Measurements from ENCODE around the gene KAZN. TPM values are rescaled to one million over a fixed set of nuclear protein-coding genes. Genes with fewer than 3 reads are reported as not detected.

The KAZN gene
- polyA plus RNA-seq, 2 of the 4 experiments (the other 2 are of a cell fraction): 1.3 to 1.9 TPM

DNA sequence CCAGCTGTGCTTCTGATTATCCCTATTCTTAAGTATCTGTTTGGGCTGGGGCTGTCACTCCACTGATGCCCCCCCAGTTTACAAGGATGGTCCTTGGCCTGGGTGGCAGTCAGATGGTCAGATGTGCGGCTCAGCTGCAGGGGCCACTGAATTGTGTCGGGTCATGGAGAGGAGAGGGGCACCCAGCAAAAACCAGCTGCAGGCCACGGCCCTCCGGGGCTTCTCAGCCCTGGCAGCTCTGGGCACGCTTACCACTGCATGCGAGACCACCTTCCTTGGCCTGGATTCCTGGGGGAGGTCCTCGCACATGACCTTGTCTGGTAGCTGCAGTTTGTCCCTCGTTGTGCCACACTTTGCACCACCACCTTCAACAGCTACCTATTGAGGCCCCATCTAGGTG lies 390.2 kb downstream of the KAZN start:
- no peak for ATAC-seq
- no peak for TF ChIP-seq PHF8 (IDR thresholded peaks at IDR 0.05; ENCODE audit: borderline replicate concordance, low read depth)
- TF ChIP-seq, protein P1, sequence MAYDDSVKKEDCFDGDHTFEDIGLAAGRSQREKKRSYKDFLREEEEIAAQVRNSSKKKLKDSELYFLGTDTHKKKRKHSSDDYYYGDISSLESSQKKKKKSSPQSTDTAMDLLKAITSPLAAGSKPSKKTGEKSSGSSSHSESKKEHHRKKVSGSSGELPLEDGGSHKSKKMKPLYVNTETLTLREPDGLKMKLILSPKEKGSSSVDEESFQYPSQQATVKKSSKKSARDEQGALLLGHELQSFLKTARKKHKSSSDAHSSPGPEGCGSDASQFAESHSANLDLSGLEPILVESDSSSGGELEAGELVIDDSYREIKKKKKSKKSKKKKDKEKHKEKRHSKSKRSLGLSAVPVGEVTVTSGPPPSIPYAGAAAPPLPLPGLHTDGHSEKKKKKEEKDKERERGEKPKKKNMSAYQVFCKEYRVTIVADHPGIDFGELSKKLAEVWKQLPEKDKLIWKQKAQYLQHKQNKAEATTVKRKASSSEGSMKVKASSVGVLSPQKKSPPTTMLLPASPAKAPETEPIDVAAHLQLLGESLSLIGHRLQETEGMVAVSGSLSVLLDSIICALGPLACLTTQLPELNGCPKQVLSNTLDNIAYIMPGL (CRISPR knock-in tag; IDR thresholded peaks at IDR 0.05; ENCODE audit: borderline replicate concordance): no peak
- no peak for TF ChIP-seq CBX2 (IDR thresholded peaks at IDR 0.05; ENCODE audit: borderline replicate concordance, low read depth)
- no peak for TF ChIP-seq CBX8 (IDR thresholded peaks at IDR 0.05)
- no peak for TF ChIP-seq NPAS2 (CRISPR knock-in tag; IDR thresholded peaks at IDR 0.05; ENCODE audit: borderline replicate concordance)
- no peak for TF ChIP-seq CEBPB (IDR thresholded peaks at IDR 0.05)
- no peak for TF ChIP-seq HOXB13 (CRISPR knock-in tag; IDR thresholded peaks at IDR 0.05; ENCODE audit: low read depth)
- TF ChIP-seq NR3C1 (IDR thresholded peaks at IDR 0.05): no peak
- no peak for TF ChIP-seq FOSL2 (IDR thresholded peaks at IDR 0.05)
- TF ChIP-seq FOSL2 (CRISPR knock-in tag; IDR thresholded peaks at IDR 0.05): no peak
- TF ChIP-seq ZSCAN20 (CRISPR knock-in tag; IDR thresholded peaks at IDR 0.05): no peak
- TF ChIP-seq RFX5 (IDR thresholded peaks at IDR 0.05): no peak
- TF ChIP-seq RCOR1 (IDR thresholded peaks at IDR 0.05; ENCODE audit: low read depth, low read length): no peak
- TF ChIP-seq HEYL (CRISPR knock-in tag; IDR thresholded peaks at IDR 0.05): no peak
- no peak for TF ChIP-seq RARB (CRISPR knock-in tag; IDR thresholded peaks at IDR 0.05)
- TF ChIP-seq, protein P2, sequence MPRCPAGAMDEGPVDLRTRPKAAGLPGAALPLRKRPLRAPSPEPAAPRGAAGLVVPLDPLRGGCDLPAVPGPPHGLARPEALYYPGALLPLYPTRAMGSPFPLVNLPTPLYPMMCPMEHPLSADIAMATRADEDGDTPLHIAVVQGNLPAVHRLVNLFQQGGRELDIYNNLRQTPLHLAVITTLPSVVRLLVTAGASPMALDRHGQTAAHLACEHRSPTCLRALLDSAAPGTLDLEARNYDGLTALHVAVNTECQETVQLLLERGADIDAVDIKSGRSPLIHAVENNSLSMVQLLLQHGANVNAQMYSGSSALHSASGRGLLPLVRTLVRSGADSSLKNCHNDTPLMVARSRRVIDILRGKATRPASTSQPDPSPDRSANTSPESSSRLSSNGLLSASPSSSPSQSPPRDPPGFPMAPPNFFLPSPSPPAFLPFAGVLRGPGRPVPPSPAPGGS (IDR thresholded peaks at IDR 0.05): no peak
- TF ChIP-seq EHF (CRISPR knock-in tag; IDR thresholded peaks at IDR 0.05): no peak
- TF ChIP-seq POLR2A (IDR thresholded peaks at IDR 0.05; ENCODE audit: low read length): no peak
- no peak for TF ChIP-seq FOXS1 (CRISPR knock-in tag; IDR thresholded peaks at IDR 0.05)
- TF ChIP-seq MAZ (IDR thresholded peaks at IDR 0.05; ENCODE audit: borderline replicate concordance, low read depth, low read length): no peak
- no peak for TF ChIP-seq HOXA7 (CRISPR knock-in tag; IDR thresholded peaks at IDR 0.05)
- Histone ChIP-seq H3K4me1 (no peaks in the 10 kb centered on the region), H3K4me3 (no peak overlapping the region), H3K4me2 (no peak overlapping the region), H3K27ac (no peak overlapping the region), H3K9me3 (no peaks in the 10 kb centered on the region)
- ChIA-PET CTCF (interaction anchor here (2.1 kb wide), 1 partner anchor 39 kb away, joined by 5 read pairs; no protein-coding TSS in a partner anchor), POLR2A (no interaction called here)
- no peak for FAIRE-seq
- WGBS (ENCODE audit: missing lambda C conversion rate): 65% methylated on average over 3 of the region's 8 CpGs
- DNase-seq (ENCODE audit: low read depth in 1 of 2, low spot score in 1 of 2): no peak

GRCh38 chr1:14989931-14990728 lies 391.6 kb downstream of the KAZN start:
- TF ChIP-seq EP300 (IDR thresholded peaks at IDR 0.05) (no peak), MYC (IDR thresholded peaks at IDR 0.05; ENCODE audit: borderline replicate concordance, low read length) (no peak), GATA3 (IDR thresholded peaks at IDR 0.05; ENCODE audit: borderline replicate concordance) (no peak), POLR2AphosphoS2 (conservative IDR thresholded peaks at IDR 0.05; ENCODE audit: low read length) (no peak), ZNF302 (CRISPR knock-in tag; IDR thresholded peaks at IDR 0.05) (no peak), FOSL2 (IDR thresholded peaks at IDR 0.05) (no peak), FOSL2 (CRISPR knock-in tag; IDR thresholded peaks at IDR 0.05) (no peak), BHLHE40 (IDR thresholded peaks at IDR 0.05; ENCODE audit: low read depth, low read length) (no peak), KDM5A (IDR thresholded peaks at IDR 0.05) (no peak)
- TF ChIP-seq, protein P1 (CRISPR knock-in tag; IDR thresholded peaks at IDR 0.05; ENCODE audit: borderline replicate concordance): no peak
- H3K4me1 ChIP-seq: no peaks in the 10 kb centered on the region
- ChIA-PET CTCF (no interaction called here), POLR2A (no interaction called here)
- no peaks in the 10 kb centered on the region for H3K9me3 ChIP-seq
- no peak for FAIRE-seq
- WGBS (ENCODE audit: missing lambda C conversion rate): 81% methylated on average over 11 of the region's 12 CpGs
- no peak overlapping the region for H3K4me2 ChIP-seq
- no peak overlapping the region for H3K27ac ChIP-seq
- no peak for ATAC-seq
- no peak overlapping the region for H3K4me3 ChIP-seq
- no peak for DNase-seq (ENCODE audit: low read depth in 1 of 2, low spot score in 1 of 2)

Measured in A549 (cell line).